Adipocyte (in vitro differentiated cells): Measurements from ENCODE around the gene PRELID1.

Experiments used
- DNase-seq: peaks from one replicate; pipeline ENCODE4 v3.0.0-alpha.2; 2015; ENCODE audit warnings: low read depth
- H3K27me3 ChIP-seq: replicated peaks from 2 replicates; pipeline ENCODE4 v1.7.0; 2013; ENCODE audit warnings: mild to moderate bottlenecking, low read length, moderate library complexity; ENCODE audit not compliant: control insufficient read depth, insufficient read depth
- H3K36me3 ChIP-seq: 2 replicates; pipeline ENCODE4 v1.7.0; 2013; ENCODE audit warnings: low read length, mild to moderate bottlenecking, moderate library complexity; ENCODE audit not compliant: control insufficient read depth, insufficient read depth, severe bottlenecking
- H3K4me1 ChIP-seq: 2 replicates; pipeline ENCODE4 v1.7.0; 2013; ENCODE audit warnings: mild to moderate bottlenecking, low read length, moderate library complexity; ENCODE audit not compliant: control insufficient read depth, insufficient read depth
- H3K4me3 ChIP-seq: 2 replicates; pipeline ENCODE4 v1.7.0; 2013; ENCODE audit warnings: mild to moderate bottlenecking, low read length, moderate library complexity
- H3K9ac ChIP-seq: 2 replicates; pipeline ENCODE4 v1.7.0; 2013; ENCODE audit warnings: mild to moderate bottlenecking, low read length, moderate library complexity
- H3K9me3 ChIP-seq: 2 replicates; pipeline ENCODE4 v1.7.0; 2013; ENCODE audit warnings: mild to moderate bottlenecking, low read length, moderate library complexity; ENCODE audit not compliant: control insufficient read depth

The PRELID1 gene

DNA sequence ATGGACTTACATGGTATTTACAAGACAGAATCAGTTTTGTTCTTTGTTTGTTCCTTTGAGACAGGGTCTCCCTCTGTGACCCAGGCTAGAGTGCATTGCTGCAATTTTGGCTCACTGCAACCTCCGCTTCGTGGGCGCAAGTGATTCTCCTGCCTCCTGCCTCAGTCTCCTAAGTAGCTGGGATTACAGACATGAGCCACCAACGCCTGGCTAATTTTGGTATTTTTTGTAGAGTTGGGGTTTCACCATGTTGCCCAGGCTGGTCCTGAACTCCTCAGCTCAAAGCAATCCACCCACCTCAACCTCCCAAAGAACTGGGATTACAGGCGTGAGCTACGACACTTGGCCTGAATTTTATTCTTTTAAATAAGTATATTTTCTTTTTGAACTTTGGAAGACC is 27.7 kb upstream of the PRELID1 start:
- no peaks in the 10 kb centered on the region for H3K9me3 ChIP-seq
- H3K36me3 ChIP-seq, result peaks cover 59% of the 10 kb centered on the region
- no peak for DNase-seq
- H3K27me3 ChIP-seq, result no peaks in the 10 kb centered on the region
- peaks cover 3% of the 10 kb centered on the region for H3K4me1 ChIP-seq
- no peak overlapping the region for H3K9ac ChIP-seq
- no peak overlapping the region for H3K4me3 ChIP-seq

DNA sequence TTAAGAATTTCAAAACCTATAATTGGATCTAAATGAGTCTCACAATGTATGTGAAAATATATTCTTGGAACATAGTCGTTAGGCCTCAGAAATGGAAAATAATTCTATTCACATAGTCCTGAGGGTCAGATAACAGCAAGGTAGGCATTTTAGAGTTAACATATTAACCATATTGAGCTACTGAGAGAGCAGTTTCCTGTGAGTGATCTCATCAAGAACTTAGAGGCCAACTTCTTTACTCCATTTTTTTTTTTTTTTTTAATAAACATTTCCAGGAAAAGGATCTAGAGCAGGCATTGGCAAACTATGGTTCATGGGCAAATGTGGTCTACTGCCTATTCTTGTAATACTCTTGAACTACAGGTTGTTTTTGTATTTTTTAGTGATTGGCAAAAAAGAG is 26.7 kb upstream of the PRELID1 start:
- Histone ChIP-seq H3K4me1 (no peaks in the 10 kb centered on the region), H3K4me3 (no peak overlapping the region), H3K9ac (no peak overlapping the region), H3K27me3 (no peaks in the 10 kb centered on the region), H3K36me3 (peaks cover 61% of the 10 kb centered on the region), H3K9me3 (no peaks in the 10 kb centered on the region)
- DNase-seq, result no peak

DNA sequence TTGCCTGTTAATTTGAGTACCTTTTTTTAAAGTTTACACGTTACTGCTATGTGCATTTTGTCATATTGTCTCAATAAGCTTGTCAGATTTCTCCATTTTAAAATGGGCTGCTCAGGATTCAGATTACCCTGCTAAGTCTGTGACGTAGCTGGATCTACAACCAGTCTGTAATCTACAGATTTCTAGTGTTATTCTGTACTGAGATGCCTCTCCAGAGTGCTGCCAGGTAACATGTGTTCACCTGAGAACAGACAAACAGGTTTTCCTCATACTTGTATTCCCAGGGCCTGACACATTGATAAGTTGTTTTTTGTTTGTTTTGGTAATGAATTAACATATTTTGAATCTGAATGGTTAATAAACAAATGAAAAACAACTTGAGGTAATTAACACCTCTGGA is 15.4 kb upstream of the PRELID1 start:
- Histone ChIP-seq H3K36me3 (peaks cover 67% of the 10 kb centered on the region), H3K4me3 (no peak overlapping the region), H3K27me3 (no peaks in the 10 kb centered on the region), H3K4me1 (no peaks in the 10 kb centered on the region), H3K9ac (no peak overlapping the region), H3K9me3 (no peaks in the 10 kb centered on the region)
- no peak for DNase-seq

DNA sequence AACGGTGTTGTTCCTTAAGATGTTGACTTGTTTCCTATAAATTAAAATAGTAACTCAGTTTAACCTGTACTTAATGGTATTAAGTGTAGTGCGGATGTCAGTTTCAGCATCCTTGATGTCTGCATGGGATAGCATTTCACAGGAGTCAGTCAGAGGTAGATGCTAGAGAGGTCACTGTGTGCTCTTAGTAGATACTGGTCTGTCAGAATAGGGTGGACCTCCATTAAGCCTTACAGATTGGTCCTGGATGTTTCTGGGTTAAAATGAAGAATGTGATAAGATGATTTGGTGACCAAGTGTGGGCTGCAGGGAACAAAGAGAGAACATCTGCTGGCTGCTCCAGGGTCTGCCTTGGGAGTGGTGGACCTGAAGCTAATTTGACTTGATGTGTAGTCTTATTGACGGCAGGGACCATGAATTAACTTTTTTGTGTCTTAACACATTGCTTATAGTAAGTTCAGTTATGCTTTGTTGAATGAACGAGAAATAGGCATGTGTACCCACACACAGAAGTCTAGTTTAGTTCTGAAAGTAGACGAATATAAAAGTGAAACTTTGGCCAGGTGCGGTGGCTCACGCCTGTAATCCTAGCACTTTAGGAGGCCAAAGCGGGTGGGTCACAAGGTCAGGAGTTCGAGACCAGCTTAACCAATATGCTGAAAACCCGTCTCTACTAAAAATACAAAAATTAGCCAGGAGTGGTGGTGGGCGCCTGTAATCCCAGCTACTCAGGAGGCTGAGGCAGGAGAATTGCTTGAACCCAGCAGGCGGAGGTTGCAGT is 12.6 kb upstream of the PRELID1 start:
- no peak overlapping the region for H3K4me3 ChIP-seq
- no peak overlapping the region for H3K9ac ChIP-seq
- H3K4me1 ChIP-seq, result no peaks in the 10 kb centered on the region
- H3K36me3 ChIP-seq, result peaks cover 73% of the 10 kb centered on the region
- no peaks in the 10 kb centered on the region for H3K27me3 ChIP-seq
- DNase-seq, result no peak
- no peaks in the 10 kb centered on the region for H3K9me3 ChIP-seq

DNA sequence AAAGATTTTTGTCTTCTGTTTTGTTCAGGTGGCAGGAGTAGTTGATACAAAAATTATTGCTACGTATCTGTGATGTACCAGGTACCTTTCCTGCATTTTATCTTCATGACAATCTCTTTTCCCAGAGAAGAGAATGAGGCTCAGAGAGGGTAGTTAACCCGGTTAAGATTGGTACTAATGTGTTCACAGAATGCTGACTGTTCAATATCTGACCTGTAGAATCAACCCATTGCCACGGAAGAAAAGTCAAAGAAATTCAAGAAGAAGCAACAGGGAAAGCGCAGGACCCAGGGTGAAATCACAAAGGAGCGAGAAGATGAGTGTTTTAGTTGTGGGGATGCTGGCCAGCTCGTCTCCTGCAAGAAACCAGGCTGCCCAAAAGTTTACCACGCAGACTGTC is 11.9 kb upstream of the PRELID1 start:
- Histone ChIP-seq H3K9me3 (no peaks in the 10 kb centered on the region), H3K9ac (no peak overlapping the region), H3K27me3 (no peaks in the 10 kb centered on the region), H3K4me3 (no peak overlapping the region), H3K4me1 (no peaks in the 10 kb centered on the region), H3K36me3 (peaks cover 68% of the 10 kb centered on the region)
- DNase-seq, result no peak

DNA sequence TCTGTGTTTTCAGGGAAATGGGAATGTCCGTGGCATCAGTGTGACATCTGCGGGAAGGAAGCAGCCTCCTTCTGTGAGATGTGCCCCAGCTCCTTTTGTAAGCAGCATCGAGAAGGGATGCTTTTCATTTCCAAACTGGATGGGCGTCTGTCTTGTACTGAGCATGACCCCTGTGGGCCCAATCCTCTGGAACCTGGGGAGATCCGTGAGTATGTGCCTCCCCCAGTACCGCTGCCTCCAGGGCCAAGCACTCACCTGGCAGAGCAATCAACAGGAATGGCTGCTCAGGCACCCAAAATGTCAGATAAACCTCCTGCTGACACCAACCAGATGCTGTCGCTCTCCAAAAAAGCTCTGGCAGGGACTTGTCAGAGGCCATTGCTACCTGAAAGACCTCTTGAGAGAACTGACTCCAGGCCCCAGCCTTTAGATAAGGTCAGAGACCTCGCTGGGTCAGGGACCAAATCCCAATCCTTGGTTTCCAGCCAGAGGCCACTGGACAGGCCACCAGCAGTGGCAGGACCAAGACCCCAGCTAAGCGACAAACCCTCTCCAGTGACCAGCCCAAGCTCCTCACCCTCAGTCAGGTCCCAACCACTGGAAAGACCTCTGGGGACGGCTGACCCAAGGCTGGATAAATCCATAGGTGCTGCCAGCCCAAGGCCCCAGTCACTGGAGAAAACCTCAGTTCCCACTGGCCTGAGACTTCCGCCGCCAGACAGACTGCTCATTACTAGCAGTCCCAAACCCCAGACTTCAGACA is 9.6 kb upstream of the PRELID1 start:
- H3K4me3 ChIP-seq, result no peak overlapping the region
- DNase-seq, result no peak
- no peak overlapping the region for H3K9ac ChIP-seq
- H3K27me3 ChIP-seq, result no peaks in the 10 kb centered on the region
- H3K4me1 ChIP-seq, result peaks cover 6% of the 10 kb centered on the region
- H3K9me3 ChIP-seq, result no peaks in the 10 kb centered on the region
- H3K36me3 ChIP-seq, result peaks cover 48% of the 10 kb centered on the region

DNA sequence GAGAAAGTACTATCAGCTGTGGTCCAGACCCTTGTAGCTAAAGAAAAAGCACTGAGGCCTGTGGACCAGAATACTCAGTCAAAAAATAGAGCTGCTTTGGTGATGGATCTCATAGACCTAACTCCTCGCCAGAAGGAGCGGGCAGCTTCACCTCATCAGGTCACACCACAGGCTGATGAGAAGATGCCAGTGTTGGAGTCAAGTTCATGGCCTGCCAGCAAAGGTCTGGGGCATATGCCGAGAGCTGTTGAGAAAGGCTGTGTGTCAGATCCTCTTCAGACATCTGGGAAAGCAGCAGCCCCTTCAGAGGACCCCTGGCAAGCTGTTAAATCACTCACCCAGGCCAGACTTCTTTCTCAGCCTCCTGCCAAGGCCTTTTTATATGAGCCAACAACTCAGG is 9.0 kb upstream of the PRELID1 start:
- no peaks in the 10 kb centered on the region for H3K27me3 ChIP-seq

DNA sequence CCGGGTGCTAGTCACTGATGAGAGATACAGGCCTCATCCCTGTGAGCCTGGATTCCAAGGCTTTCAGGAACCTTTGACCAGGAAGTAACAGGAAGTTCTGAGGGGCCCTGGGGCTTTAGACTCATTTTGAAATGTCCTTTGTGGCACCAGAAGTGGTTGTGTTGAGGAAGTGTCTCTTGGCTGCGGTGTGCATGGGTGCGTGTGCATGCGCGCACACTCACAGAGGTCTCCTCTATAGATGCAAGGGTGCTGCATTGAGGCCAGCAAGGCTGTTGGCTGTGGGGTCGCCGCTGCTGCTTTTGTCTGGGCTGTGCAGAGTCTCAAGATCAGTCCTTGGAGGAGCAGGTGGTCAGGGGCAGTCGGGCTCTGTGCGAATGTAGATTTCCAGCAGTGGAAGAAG is 7.7 kb upstream of the PRELID1 start:
- no peak overlapping the region for H3K4me3 ChIP-seq
- peaks cover 11% of the 10 kb centered on the region for H3K4me1 ChIP-seq
- no peak overlapping the region for H3K9ac ChIP-seq
- H3K9me3 ChIP-seq, result no peaks in the 10 kb centered on the region
- DNase-seq, result no peak
- H3K27me3 ChIP-seq, result no peaks in the 10 kb centered on the region
- H3K36me3 ChIP-seq, result peaks cover 47% of the 10 kb centered on the region

More for the DNA sequence above, 9.0 kb upstream of the PRELID1 start:
- H3K9me3 ChIP-seq, result no peaks in the 10 kb centered on the region
- H3K36me3 ChIP-seq, result peaks cover 46% of the 10 kb centered on the region
- peaks cover 6% of the 10 kb centered on the region for H3K4me1 ChIP-seq
- no peak overlapping the region for H3K9ac ChIP-seq
- no peak for DNase-seq
- no peak overlapping the region for H3K4me3 ChIP-seq

DNA sequence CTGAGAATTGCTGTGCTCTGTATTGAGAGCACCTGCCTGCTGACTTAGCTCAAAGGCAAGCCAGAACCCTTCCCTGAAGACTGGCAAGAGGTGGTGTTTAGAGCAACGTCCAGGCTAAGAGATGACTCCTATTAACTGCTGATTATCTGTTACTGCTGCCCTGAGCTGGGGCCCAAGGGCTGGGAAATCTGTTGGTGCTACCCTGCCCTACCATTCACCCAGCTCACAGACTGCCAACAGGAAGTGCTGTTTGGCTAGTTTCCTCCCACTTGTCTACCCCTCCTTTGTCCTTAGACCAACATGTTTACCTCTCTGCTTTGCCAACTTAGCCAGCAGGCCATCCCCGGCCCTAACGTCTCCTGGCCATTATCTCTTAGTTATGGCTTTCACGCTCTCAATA is 7.0 kb upstream of the PRELID1 start:
- Histone ChIP-seq H3K36me3 (peaks cover 52% of the 10 kb centered on the region), H3K27me3 (no peaks in the 10 kb centered on the region), H3K9ac (no peak overlapping the region), H3K9me3 (no peaks in the 10 kb centered on the region), H3K4me3 (no peak overlapping the region), H3K4me1 (peaks cover 11% of the 10 kb centered on the region)
- no peak for DNase-seq

DNA sequence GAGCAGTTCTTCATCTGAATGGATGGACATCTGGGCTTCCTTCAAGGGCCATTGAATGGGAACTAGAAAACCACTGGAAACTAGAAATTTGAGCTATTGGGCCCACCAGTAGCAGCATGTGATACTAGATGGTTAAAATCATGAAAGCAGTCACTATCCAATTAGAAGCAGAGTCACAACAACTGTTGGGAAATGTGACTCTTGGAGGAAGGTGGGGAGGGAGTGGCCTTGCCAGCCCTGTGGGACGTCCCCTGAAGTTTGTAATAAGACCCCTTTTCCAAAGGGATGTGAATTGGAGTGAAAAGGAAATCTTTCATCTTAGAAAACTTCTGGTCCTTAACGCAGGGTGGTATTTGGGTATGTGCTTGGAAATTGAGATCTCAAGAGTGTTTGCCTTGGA is 5.7 kb upstream of the PRELID1 start:
- no peaks in the 10 kb centered on the region for H3K27me3 ChIP-seq
- no peak overlapping the region for H3K9ac ChIP-seq
- no peaks in the 10 kb centered on the region for H3K9me3 ChIP-seq
- H3K4me3 ChIP-seq, result no peak overlapping the region
- peaks cover 22% of the 10 kb centered on the region for H3K4me1 ChIP-seq
- no peak for DNase-seq
- H3K36me3 ChIP-seq, result peaks cover 39% of the 10 kb centered on the region

DNA sequence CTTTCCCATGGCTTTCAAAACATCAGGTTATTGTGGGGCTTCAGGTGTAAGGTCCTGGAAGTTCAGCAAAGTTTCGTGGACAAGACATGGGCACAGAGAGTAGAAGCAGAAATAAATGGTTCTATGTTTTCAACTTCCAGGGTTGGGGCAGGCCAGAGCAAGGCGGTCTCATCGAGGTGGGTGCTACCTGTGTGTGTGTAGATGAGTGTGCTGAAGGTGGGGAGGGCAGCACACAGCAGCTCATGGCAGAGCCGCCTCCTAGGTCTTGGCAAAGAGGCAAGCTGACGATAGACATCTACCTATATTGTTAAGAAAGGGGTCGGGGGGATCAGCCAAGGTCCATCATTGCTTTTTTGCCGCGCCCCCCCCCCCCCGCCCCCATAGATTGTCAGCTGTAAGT is 3.9 kb upstream of the PRELID1 start:
- H3K9me3 ChIP-seq, result no peaks in the 10 kb centered on the region
- no peak overlapping the region for H3K9ac ChIP-seq
- H3K27me3 ChIP-seq, result no peaks in the 10 kb centered on the region
- no peak overlapping the region for H3K4me3 ChIP-seq
- DNase-seq, result no peak
- peaks cover 23% of the 10 kb centered on the region for H3K36me3 ChIP-seq
- peaks cover 28% of the 10 kb centered on the region for H3K4me1 ChIP-seq
